ENCODE results near the gene PIP4P1. TPM values are rescaled to one million over a fixed set of nuclear protein-coding genes. Genes with fewer than 3 reads are reported as not detected.

The PIP4P1 gene
- total and polyA plus RNA-seq, 4 donors: 13.2 to 14.9 (median 14.3) TPM

- TF ChIP-seq EGR1 (IDR thresholded peaks at IDR 0.05; ENCODE audit: low read depth in 2 of 2): no peak
These were observed 593 bp downstream of the PIP4P1 start (continued) for GRCh38 chr14:20460458-20461224.

DNA sequence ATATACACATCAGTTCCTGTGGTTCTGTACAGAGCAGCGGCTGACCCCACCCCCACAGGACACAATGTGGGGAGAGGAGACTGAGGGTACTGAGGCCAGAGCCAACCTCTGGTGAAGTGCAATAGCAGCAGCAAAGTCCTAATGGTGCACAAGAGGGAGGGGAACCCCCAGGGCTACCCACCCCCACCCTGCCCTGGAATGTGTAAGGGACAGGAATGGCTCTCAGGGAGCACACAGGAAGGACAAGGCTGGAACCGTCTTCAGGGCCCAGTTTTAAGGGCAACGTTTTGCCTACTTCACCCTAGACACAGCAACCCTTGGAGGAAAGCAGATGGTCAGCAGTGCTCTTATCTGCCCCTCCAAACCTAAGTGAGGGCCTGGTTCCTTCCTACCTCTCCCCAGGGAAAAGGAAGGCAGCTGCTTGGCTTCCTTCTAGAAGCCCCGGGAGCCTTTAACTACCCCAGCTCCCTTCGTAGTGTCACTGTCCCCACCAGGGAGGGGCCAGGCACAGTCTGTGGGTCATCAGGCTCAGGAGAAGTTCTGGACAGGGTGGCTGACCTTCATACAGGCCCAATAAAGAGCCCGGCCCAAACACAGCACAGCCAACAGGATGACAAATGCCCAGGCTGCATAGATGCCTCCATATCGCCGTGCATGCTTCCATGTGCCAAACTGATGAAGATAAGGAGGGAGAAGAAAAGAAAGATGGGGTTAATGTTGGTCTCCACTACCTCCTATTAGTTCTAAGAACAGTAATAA, 3.0 kb downstream of the PIP4P1 start:
- no peaks in the 10 kb centered on the region for H3K27me3 ChIP-seq (ENCODE audit: control insufficient read depth in 4 of 4, insufficient read depth in 4 of 4, low read length in 3 of 4)
- no peak overlapping the region for H3K27ac ChIP-seq (ENCODE audit: low read depth in 1 of 2, low read length in 2 of 2)
- H3K4me1 ChIP-seq (ENCODE audit: control insufficient read depth in 4 of 4, insufficient read depth in 4 of 4, low read length in 3 of 4): peaks cover 4 to 37% (median 28%) of the 10 kb centered on the region in 4 donors
- no peak overlapping the region for H3K4me3 ChIP-seq (ENCODE audit: low read depth in 1 of 3, low read length in 3 of 3)
- no peak for DNase-seq (ENCODE audit: low spot score)
- TF ChIP-seq NR2F2 (IDR thresholded peaks at IDR 0.05): no peak
- TF ChIP-seq EGR1 (IDR thresholded peaks at IDR 0.05; ENCODE audit: low read depth in 2 of 2): no peak
- TF ChIP-seq RAD21 (IDR thresholded peaks at IDR 0.05): no peak
- TF ChIP-seq, protein P1, sequence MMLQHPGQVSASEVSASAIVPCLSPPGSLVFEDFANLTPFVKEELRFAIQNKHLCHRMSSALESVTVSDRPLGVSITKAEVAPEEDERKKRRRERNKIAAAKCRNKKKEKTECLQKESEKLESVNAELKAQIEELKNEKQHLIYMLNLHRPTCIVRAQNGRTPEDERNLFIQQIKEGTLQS (IDR thresholded peaks at IDR 0.05): no peak
- no peak for TF ChIP-seq HNF4A (conservative IDR thresholded peaks at IDR 0.05)
- no peak for TF ChIP-seq TAF1 (conservative IDR thresholded peaks at IDR 0.05)
- no peak for TF ChIP-seq FOXA1 (IDR thresholded peaks at IDR 0.05)
- no peak for TF ChIP-seq FOXA2 (IDR thresholded peaks at IDR 0.05)
- TF ChIP-seq YY1 (IDR thresholded peaks at IDR 0.05): no peak
- TF ChIP-seq JUND (IDR thresholded peaks at IDR 0.05): no peak
- no peak for TF ChIP-seq REST (IDR thresholded peaks at IDR 0.05)
- TF ChIP-seq, protein P2, sequence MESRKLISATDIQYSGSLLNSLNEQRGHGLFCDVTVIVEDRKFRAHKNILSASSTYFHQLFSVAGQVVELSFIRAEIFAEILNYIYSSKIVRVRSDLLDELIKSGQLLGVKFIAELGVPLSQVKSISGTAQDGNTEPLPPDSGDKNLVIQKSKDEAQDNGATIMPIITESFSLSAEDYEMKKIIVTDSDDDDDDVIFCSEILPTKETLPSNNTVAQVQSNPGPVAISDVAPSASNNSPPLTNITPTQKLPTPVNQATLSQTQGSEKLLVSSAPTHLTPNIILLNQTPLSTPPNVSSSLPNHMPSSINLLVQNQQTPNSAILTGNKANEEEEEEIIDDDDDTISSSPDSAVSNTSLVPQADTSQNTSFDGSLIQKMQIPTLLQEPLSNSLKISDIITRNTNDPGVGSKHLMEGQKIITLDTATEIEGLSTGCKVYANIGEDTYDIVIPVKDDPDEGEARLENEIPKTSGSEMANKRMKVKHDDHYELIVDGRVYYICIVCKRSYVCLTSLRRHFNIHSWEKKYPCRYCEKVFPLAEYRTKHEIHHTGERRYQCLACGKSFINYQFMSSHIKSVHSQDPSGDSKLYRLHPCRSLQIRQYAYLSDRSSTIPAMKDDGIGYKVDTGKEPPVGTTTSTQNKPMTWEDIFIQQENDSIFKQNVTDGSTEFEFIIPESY (IDR thresholded peaks at IDR 0.05): no peak
- no peak for TF ChIP-seq GABPA (IDR thresholded peaks at IDR 0.05 in 1 of 2, conservative IDR thresholded peaks at IDR 0.05 in 1 of 2)
- TF ChIP-seq RXRA (IDR thresholded peaks at IDR 0.05): no peak
- TF ChIP-seq, protein P3, sequence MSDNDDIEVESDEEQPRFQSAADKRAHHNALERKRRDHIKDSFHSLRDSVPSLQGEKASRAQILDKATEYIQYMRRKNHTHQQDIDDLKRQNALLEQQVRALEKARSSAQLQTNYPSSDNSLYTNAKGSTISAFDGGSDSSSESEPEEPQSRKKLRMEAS (IDR thresholded peaks at IDR 0.05): no peak
- TF ChIP-seq, protein P4, sequence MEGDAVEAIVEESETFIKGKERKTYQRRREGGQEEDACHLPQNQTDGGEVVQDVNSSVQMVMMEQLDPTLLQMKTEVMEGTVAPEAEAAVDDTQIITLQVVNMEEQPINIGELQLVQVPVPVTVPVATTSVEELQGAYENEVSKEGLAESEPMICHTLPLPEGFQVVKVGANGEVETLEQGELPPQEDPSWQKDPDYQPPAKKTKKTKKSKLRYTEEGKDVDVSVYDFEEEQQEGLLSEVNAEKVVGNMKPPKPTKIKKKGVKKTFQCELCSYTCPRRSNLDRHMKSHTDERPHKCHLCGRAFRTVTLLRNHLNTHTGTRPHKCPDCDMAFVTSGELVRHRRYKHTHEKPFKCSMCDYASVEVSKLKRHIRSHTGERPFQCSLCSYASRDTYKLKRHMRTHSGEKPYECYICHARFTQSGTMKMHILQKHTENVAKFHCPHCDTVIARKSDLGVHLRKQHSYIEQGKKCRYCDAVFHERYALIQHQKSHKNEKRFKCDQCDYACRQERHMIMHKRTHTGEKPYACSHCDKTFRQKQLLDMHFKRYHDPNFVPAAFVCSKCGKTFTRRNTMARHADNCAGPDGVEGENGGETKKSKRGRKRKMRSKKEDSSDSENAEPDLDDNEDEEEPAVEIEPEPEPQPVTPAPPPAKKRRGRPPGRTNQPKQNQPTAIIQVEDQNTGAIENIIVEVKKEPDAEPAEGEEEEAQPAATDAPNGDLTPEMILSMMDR (IDR thresholded peaks at IDR 0.05; ENCODE audit: low read depth, low read length, missing input control): no peak
- WGBS: 75% methylated on average over 8 of the region's 8 CpGs
- no peak overlapping the region for H3K9ac ChIP-seq (ENCODE audit: low read depth in 1 of 2, low read length in 2 of 2)
- no peaks in the 10 kb centered on the region for H3K9me3 ChIP-seq (ENCODE audit: control insufficient read depth in 4 of 4, low read length in 3 of 4)
- H3K36me3 ChIP-seq (ENCODE audit: control insufficient read depth in 4 of 4, insufficient read depth in 3 of 4, low read depth in 1 of 4, low read length in 3 of 4): peaks cover 7 to 29% (median 26%) of the 10 kb centered on the region in 4 donors
